Measurements from ENCODE around the gene RAPGEF4.

Gene RAPGEF4

GRCh38 chr2:172735582-172736423 lies at the start of gene RAPGEF4:
Gene RAPGEF4 (plus strand): TSS chr2:172735845. CDS start chr2:172735984, 139 bp downstream.
- DNase-seq (ENCODE audit: low read depth in 2 of 2), result no peak

GRCh38 chr2:172693037-172693436 lies 42.6 kb upstream of the RAPGEF4 start:
- DNase-seq (ENCODE audit: low read depth in 2 of 2), result peak; percentile 93 to 95

- no peak for DNase-seq (ENCODE audit: low read depth in 2 of 2)
Observed at GRCh38 chr2:172693529-172694455, 41.9 kb upstream of the RAPGEF4 start.

- no peak for DNase-seq (ENCODE audit: low read depth in 2 of 2)
Observed at GRCh38 chr2:172697296-172697695, 38.3 kb upstream of the RAPGEF4 start.

- DNase-seq (ENCODE audit: low read depth in 2 of 2), result peak; percentile 81 to 84
Observed at GRCh38 chr2:172698041-172698863, 37.4 kb upstream of the RAPGEF4 start.

GRCh38 chr2:172701250-172701649 lies 34.4 kb upstream of the RAPGEF4 start:
- peak; percentile 58 to 63 for DNase-seq (ENCODE audit: low read depth in 2 of 2)

- no peak for DNase-seq (ENCODE audit: low read depth in 2 of 2)
Observed at GRCh38 chr2:172702451-172702850, 33.2 kb upstream of the RAPGEF4 start.

- DNase-seq (ENCODE audit: low read depth in 2 of 2), result no peak
Observed at GRCh38 chr2:172704072-172704936, 31.3 kb upstream of the RAPGEF4 start.

- DNase-seq (ENCODE audit: low read depth in 2 of 2), result no peak
Observed at GRCh38 chr2:172705352-172705751, 30.3 kb upstream of the RAPGEF4 start.

- no peak for DNase-seq (ENCODE audit: low read depth in 2 of 2)
Observed at GRCh38 chr2:172708247-172708646, 27.4 kb upstream of the RAPGEF4 start.

- no peak for DNase-seq (ENCODE audit: low read depth in 2 of 2)
Observed at GRCh38 chr2:172709566-172710291, 25.9 kb upstream of the RAPGEF4 start.

GRCh38 chr2:172710584-172711047 lies 25.0 kb upstream of the RAPGEF4 start:
- peak in 1 of 2 experiments; percentile 53 for DNase-seq (ENCODE audit: low read depth in 2 of 2)

GRCh38 chr2:172711110-172711509 lies 24.5 kb upstream of the RAPGEF4 start:
- no peak for DNase-seq (ENCODE audit: low read depth in 2 of 2)

- DNase-seq (ENCODE audit: low read depth in 2 of 2), result no peak
Observed at GRCh38 chr2:172712251-172712650, 23.4 kb upstream of the RAPGEF4 start.

GRCh38 chr2:172713365-172713875 lies 22.2 kb upstream of the RAPGEF4 start:
- no peak for DNase-seq (ENCODE audit: low read depth in 2 of 2)

- no peak for DNase-seq (ENCODE audit: low read depth in 2 of 2)
Observed at GRCh38 chr2:172722481-172722880, 13.2 kb upstream of the RAPGEF4 start.

- DNase-seq (ENCODE audit: low read depth in 2 of 2), result no peak
Observed at GRCh38 chr2:172723286-172723685, 12.4 kb upstream of the RAPGEF4 start.

GRCh38 chr2:172724724-172725123 lies 10.9 kb upstream of the RAPGEF4 start:
- DNase-seq (ENCODE audit: low read depth in 2 of 2), result no peak

- no peak for DNase-seq (ENCODE audit: low read depth in 2 of 2)
Observed at GRCh38 chr2:172725284-172725683, 10.4 kb upstream of the RAPGEF4 start.

GRCh38 chr2:172725746-172726145 lies 9.9 kb upstream of the RAPGEF4 start:
- no peak for DNase-seq (ENCODE audit: low read depth in 2 of 2)

All from fibroblast of skin of left biceps (primary cell).